Measurements from ENCODE around the gene PNMA3.

- no peak for TF ChIP-seq EZH2 (IDR thresholded peaks at IDR 0.05)
- no peak for TF ChIP-seq POLR2AphosphoS5 (IDR thresholded peaks at IDR 0.05; ENCODE audit: borderline replicate concordance, low read depth, low read length)
- TF ChIP-seq FOXP2 (optimal IDR thresholded peaks at IDR 0.05; ENCODE audit: control extremely low read depth, extremely low read length, insufficient read depth): no peak
These were observed 26.4 kb upstream of the PNMA3 start for GRCh38 chrX:153029875-153030274.

Measured in SK-N-MC (cell line).